ENCODE results near the gene DGKK. TPM values are rescaled to one million over a fixed set of nuclear protein-coding genes. Genes with fewer than 3 reads are reported as not detected.

Gene DGKK
- total RNA-seq, 1 experiment from 2014 or later = 1.6 TPM

DNA sequence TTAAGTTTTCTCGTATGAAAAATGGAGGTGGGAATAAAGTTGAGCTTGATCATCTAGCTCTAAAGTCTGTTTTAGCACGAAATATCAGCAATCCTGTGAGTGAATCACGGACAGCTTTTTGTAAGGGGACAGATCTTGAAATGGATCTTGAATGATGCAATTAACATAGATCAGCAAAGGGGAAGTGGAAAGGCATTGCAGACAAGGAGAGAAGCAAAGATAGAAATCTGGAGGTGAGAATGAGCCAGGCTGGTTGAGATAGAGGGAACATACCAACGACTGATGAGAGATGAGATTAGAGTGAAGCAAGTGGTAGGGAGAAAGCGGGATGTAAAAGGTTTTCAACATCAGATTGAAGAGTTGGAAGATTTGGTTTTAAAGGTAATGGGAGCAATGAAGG lies 4.6 kb upstream of the DGKK start:
- H2AK5ac ChIP-seq (ENCODE audit: insufficient read length, low read length) = no peak overlapping the region
- no peak overlapping the region for H3K9ac ChIP-seq (ENCODE audit: extremely low read depth, insufficient read length, low read length)
- H3K23ac ChIP-seq (ENCODE audit: insufficient read length, low read depth, low read length) = no peak overlapping the region
- H3K18ac ChIP-seq (ENCODE audit: insufficient read length, low read depth, low read length) = no peak overlapping the region
- peaks cover 58% of the 10 kb centered on the region for H3K27me3 Mint-ChIP-seq (ENCODE audit: low read depth)
- no peaks in the 10 kb centered on the region for H3K4me1 ChIP-seq (ENCODE audit: insufficient read depth, low read length)
- H4K8ac ChIP-seq (replicated peaks; ENCODE audit: insufficient read length, low read depth, low read length) = no peak overlapping the region
- no peak overlapping the region for H4K5ac ChIP-seq (ENCODE audit: insufficient read length, low read depth, low read length)
- peaks cover 0 to 8% (median 3%) of the 10 kb centered on the region in 3 experiments; a peak in 5 of 7 replicates for H3K36me3 Mint-ChIP-seq (ENCODE audit: insufficient read depth in 1 of 3, low read depth in 3 of 3)
- H3K4ac ChIP-seq (ENCODE audit: low read depth, low read length) = no peak overlapping the region
- H3T11ph ChIP-seq (ENCODE audit: low read length) = no peak overlapping the region
- no peak overlapping the region for H2BK15ac ChIP-seq (ENCODE audit: low read depth, low read length)
- no peak overlapping the region for H2BK120ac ChIP-seq (ENCODE audit: low read depth, low read length, poor library complexity, severe bottlenecking)
- no peak overlapping the region for H3K14ac ChIP-seq (ENCODE audit: insufficient read depth, low read length)
- TF ChIP-seq, protein P1, sequence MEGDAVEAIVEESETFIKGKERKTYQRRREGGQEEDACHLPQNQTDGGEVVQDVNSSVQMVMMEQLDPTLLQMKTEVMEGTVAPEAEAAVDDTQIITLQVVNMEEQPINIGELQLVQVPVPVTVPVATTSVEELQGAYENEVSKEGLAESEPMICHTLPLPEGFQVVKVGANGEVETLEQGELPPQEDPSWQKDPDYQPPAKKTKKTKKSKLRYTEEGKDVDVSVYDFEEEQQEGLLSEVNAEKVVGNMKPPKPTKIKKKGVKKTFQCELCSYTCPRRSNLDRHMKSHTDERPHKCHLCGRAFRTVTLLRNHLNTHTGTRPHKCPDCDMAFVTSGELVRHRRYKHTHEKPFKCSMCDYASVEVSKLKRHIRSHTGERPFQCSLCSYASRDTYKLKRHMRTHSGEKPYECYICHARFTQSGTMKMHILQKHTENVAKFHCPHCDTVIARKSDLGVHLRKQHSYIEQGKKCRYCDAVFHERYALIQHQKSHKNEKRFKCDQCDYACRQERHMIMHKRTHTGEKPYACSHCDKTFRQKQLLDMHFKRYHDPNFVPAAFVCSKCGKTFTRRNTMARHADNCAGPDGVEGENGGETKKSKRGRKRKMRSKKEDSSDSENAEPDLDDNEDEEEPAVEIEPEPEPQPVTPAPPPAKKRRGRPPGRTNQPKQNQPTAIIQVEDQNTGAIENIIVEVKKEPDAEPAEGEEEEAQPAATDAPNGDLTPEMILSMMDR (conservative IDR thresholded peaks at IDR 0.05) = no peak
- H3K27me3 ChIP-seq (ENCODE audit: insufficient read depth, low read length) = peaks cover 15% of the 10 kb centered on the region
- WGBS (ENCODE audit: extremely low coverage, insufficient read length, low lambda C conversion rate) = 100% methylated on average over 1 of the region's 5 CpGs
- no peak overlapping the region for H3K4me2 ChIP-seq (ENCODE audit: insufficient read depth, insufficient read length, low read length)
- H3K23me2 ChIP-seq (ENCODE audit: insufficient read length, low read depth, low read length, poor library complexity, severe bottlenecking) = peaks cover 8% of the 10 kb centered on the region
- no peak overlapping the region for H3K56ac ChIP-seq (ENCODE audit: insufficient read length, low read depth, low read length)
- H3K4me3 Mint-ChIP-seq = no peak overlapping the region
- no peak overlapping the region for H2BK12ac ChIP-seq (ENCODE audit: insufficient read length, low read depth, low read length)
- H4K91ac ChIP-seq (ENCODE audit: insufficient read length, low read depth, low read length) = no peak overlapping the region
- no peak overlapping the region for H2BK5ac ChIP-seq (ENCODE audit: insufficient read length, low read length)
- no peak overlapping the region for H2BK20ac ChIP-seq (ENCODE audit: low read depth, low read length, poor library complexity, severe bottlenecking)
- no peaks in the 10 kb centered on the region for H3K9me3 ChIP-seq (ENCODE audit: control insufficient read depth, low read depth, low read length)
- H3K4me1 Mint-ChIP-seq = peaks cover 9% of the 10 kb centered on the region in 2 experiments
- H3K79me1 ChIP-seq (ENCODE audit: insufficient read depth, low read depth, low read length, poor library complexity, severe bottlenecking) = no peaks in the 10 kb centered on the region
- H2AFZ ChIP-seq (ENCODE audit: low read length) = no peak overlapping the region
- DNase-seq = no peak
- no peak overlapping the region for H3K27ac Mint-ChIP-seq
- peaks cover 50 to 55% of the 10 kb centered on the region in 2 experiments for H3K9me3 Mint-ChIP-seq
- H3K79me2 ChIP-seq (ENCODE audit: insufficient read depth, low read length) = no peaks in the 10 kb centered on the region
- no peaks in the 10 kb centered on the region for H4K20me1 ChIP-seq (ENCODE audit: control insufficient read depth, insufficient read depth, insufficient read length)
- H3K27ac ChIP-seq (ENCODE audit: insufficient read length, low read depth, low read length) = no peak overlapping the region
